IMR-90 (cell line): ENCODE measurements around the gene RASSF8. TPM values are rescaled to one million over a fixed set of nuclear protein-coding genes. Genes with fewer than 3 reads are reported as not detected.

Experiments used
- ATAC-seq: fragments of 200-7000 bp; cut with Tn5 transposase; 2 replicates; pipeline ENCODE4 v1.9.1; 2020; ENCODE audit warnings: low read depth, mild to moderate bottlenecking, moderate library complexity
- BruUV-seq: library from RNA; stranded (reverse); fragments of 400-500 nt; replicated peaks from 2 replicates; lab custom pipeline; 2021; lab: Mats Ljungman, UMichigan
- CTCF ChIA-PET: fragments of 300-600 bp; formaldehyde crosslinking; extraction: SDS; loops from one replicate; lab custom pipeline; 2021; ENCODE audit warnings: antibody characterized with exemption; lab: Yijun Ruan, JAX
- POLR2A ChIA-PET: fragments of 300-600 bp; sonication (Branson Sonifier 250); formaldehyde crosslinking; loops from one replicate; lab custom pipeline; 2022; ENCODE audit warnings: antibody characterized with exemption; ENCODE audit not compliant: unreplicated experiment; lab: Charles Lee
- DNase-seq: peaks from one replicate; pipeline ENCODE4 v3.0.0; 2013
- H2AFZ ChIP-seq: replicated peaks from 2 replicates; pipeline ENCODE3; 2013; ENCODE audit warnings: low read length, mild to moderate bottlenecking; ENCODE audit not compliant: poor library complexity
- H2AK5ac ChIP-seq: 2 replicates; pipeline ENCODE4 v1.6.1; 2013; ENCODE audit warnings: low read depth, low read length, inconsistent platforms
- H2AK9ac ChIP-seq: replicated peaks from 2 replicates; pipeline ENCODE3; 2013; ENCODE audit warnings: mild to moderate bottlenecking, low read depth, low read length, moderate library complexity; ENCODE audit not compliant: poor library complexity
- H2BK120ac ChIP-seq: 2 replicates; pipeline ENCODE4 v1.6.1; 2013; ENCODE audit warnings: low read depth, low read length, inconsistent platforms
- H2BK15ac ChIP-seq: 3 replicates; pipeline ENCODE4 v1.6.1; 2013; ENCODE audit warnings: low read depth, low read length, inconsistent platforms
- H2BK20ac ChIP-seq: 2 replicates; pipeline ENCODE4 v1.6.1; 2013; ENCODE audit warnings: low read depth, mild to moderate bottlenecking, inconsistent platforms, low read length, moderate library complexity
- H2BK5ac ChIP-seq: 2 replicates; pipeline ENCODE4 v1.6.1; 2013; ENCODE audit warnings: mild to moderate bottlenecking, low read depth, low read length, inconsistent platforms; ENCODE audit not compliant: poor library complexity, severe bottlenecking
- H3K14ac ChIP-seq: replicated peaks from 2 replicates; pipeline ENCODE4 v1.6.1; 2013; ENCODE audit warnings: low read depth, low read length, inconsistent platforms
- H3K18ac ChIP-seq: 2 replicates; pipeline ENCODE4 v1.6.1; 2013; ENCODE audit warnings: low read depth, low read length, control low read depth
- H3K23ac ChIP-seq: 2 replicates; pipeline ENCODE4 v1.6.1; 2013; ENCODE audit warnings: low read depth, low read length, inconsistent platforms
- H3K27ac ChIP-seq: 2 replicates; pipeline ENCODE4 v1.5.1; 2013; ENCODE audit warnings: mild to moderate bottlenecking, control low read depth, low read length; ENCODE audit not compliant: insufficient read depth
- H3K27me3 ChIP-seq: 2 replicates; pipeline ENCODE4 v1.6.1; 2013; ENCODE audit warnings: low read length; ENCODE audit not compliant: control insufficient read depth, insufficient read depth
- H3K36me3 ChIP-seq: 2 replicates; pipeline ENCODE4 v1.6.1; 2013; ENCODE audit warnings: low read length, mixed read lengths; ENCODE audit not compliant: control insufficient read depth, insufficient read depth
- H3K4ac ChIP-seq: 2 replicates; pipeline ENCODE4 v1.6.1; 2013; ENCODE audit warnings: low read depth, low read length, inconsistent platforms
- H3K4me1 ChIP-seq: 2 replicates; pipeline ENCODE4 v1.6.1; 2013; ENCODE audit warnings: low read length, mixed read lengths; ENCODE audit not compliant: control insufficient read depth, insufficient read depth
- H3K4me2 ChIP-seq: 2 replicates; pipeline ENCODE4 v1.6.1; 2013; ENCODE audit warnings: low read depth, mild to moderate bottlenecking, control low read depth, low read length, moderate library complexity
- H3K4me3 ChIP-seq: 2 replicates; pipeline ENCODE4 v1.5.1; 2013; ENCODE audit warnings: low read depth, mild to moderate bottlenecking, control low read depth, low read length, moderate library complexity; ENCODE audit not compliant: insufficient read depth
- H3K56ac ChIP-seq: 2 replicates; pipeline ENCODE4 v1.6.1; 2013; ENCODE audit warnings: low read length, inconsistent platforms; ENCODE audit not compliant: insufficient read depth; ENCODE audit errors: extremely low read depth
- H3K79me1 ChIP-seq, 2 experiments: 2 replicates each; pipeline ENCODE4 v1.6.1; 2013; ENCODE audit warnings: low read length in 2 of 2, inconsistent platforms in 1 of 2, low read depth in 1 of 2
- H3K9ac ChIP-seq: 2 replicates; pipeline ENCODE4 v1.6.1; 2013; ENCODE audit warnings: low read depth, low read length, control low read depth
- H3K9me1 ChIP-seq: 2 replicates; pipeline ENCODE4 v1.6.1; 2013; ENCODE audit warnings: low read length, inconsistent platforms; ENCODE audit not compliant: insufficient read depth
- H3K9me3 ChIP-seq: 2 replicates; pipeline ENCODE4 v1.6.1; 2013; ENCODE audit warnings: low read length; ENCODE audit not compliant: control insufficient read depth, insufficient read depth
- H4K20me1 ChIP-seq: 2 replicates; pipeline ENCODE4 v1.6.1; 2013; ENCODE audit warnings: low read length, inconsistent platforms; ENCODE audit not compliant: insufficient read depth
- H4K5ac ChIP-seq: 2 replicates; pipeline ENCODE4 v1.6.1; 2013; ENCODE audit warnings: mild to moderate bottlenecking, low read depth, low read length, control low read depth
- H4K8ac ChIP-seq, 2 experiments: 2 replicates each; pipeline ENCODE4 v1.6.1; 2013; ENCODE audit warnings: low read depth in 2 of 2, low read length in 2 of 2, control low read depth in 1 of 2, inconsistent platforms in 1 of 2
- H4K91ac ChIP-seq: 2 replicates; pipeline ENCODE4 v1.6.1; 2013; ENCODE audit warnings: low read depth, low read length, inconsistent platforms; ENCODE audit not compliant: insufficient read depth
- BHLHE40 ChIP-seq: fragments of 150-350 bp; IDR thresholded peaks from 2 replicates; pipeline ENCODE4 v1.6.1; 2016; ENCODE audit warnings: mild to moderate bottlenecking, low read depth, low read length
- CEBPB ChIP-seq: IDR thresholded peaks from 2 replicates; pipeline ENCODE4 v1.6.1; 2012; ENCODE audit warnings: low read depth, low read length, improper control_type of control experiment
- CHD1 ChIP-seq: IDR thresholded peaks from 2 replicates; pipeline ENCODE4 v1.6.1; 2012; ENCODE audit warnings: low read depth, low read length, improper control_type of control experiment
- CTCF ChIP-seq: conservative IDR thresholded peaks from 2 replicates; pipeline ENCODE4 v1.5.1; 2012; ENCODE audit warnings: mild to moderate bottlenecking, low read depth, low read length, improper control_type of control experiment
- ELK1 ChIP-seq: fragments of 150-350 bp; IDR thresholded peaks from 2 replicates; pipeline ENCODE4 v1.6.1; 2016; ENCODE audit warnings: low read depth, mild to moderate bottlenecking, low read length, moderate library complexity, borderline replicate concordance
- FOS ChIP-seq: fragments of 150-350 bp; IDR thresholded peaks from 2 replicates; pipeline ENCODE4 v1.6.1; 2016; ENCODE audit warnings: low read depth, low read length
- MAFK ChIP-seq: IDR thresholded peaks from 2 replicates; pipeline ENCODE4 v1.6.1; 2012; ENCODE audit warnings: low read depth, low read length, improper control_type of control experiment
- MAZ ChIP-seq: IDR thresholded peaks from 2 replicates; pipeline ENCODE4 v1.6.1; 2012; ENCODE audit warnings: low read depth, mild to moderate bottlenecking, low read length, improper control_type of control experiment, moderate library complexity, borderline replicate concordance
- MXI1 ChIP-seq: IDR thresholded peaks from 2 replicates; pipeline ENCODE4 v1.6.1; 2012; ENCODE audit warnings: low read depth, mild to moderate bottlenecking, low read length, moderate library complexity, borderline replicate concordance
- NFE2L2 ChIP-seq: fragments of 150-350 bp; IDR thresholded peaks from 2 replicates; pipeline ENCODE4 v1.6.1; 2016; ENCODE audit warnings: low read depth, mild to moderate bottlenecking, low read length
- POLR2A ChIP-seq: IDR thresholded peaks from 2 replicates; pipeline ENCODE4 v1.6.1; 2012; ENCODE audit warnings: mild to moderate bottlenecking, low read depth, low read length
- RAD21 ChIP-seq: IDR thresholded peaks from 2 replicates; pipeline ENCODE4 v1.6.1; 2012; ENCODE audit warnings: low read length, improper control_type of control experiment
- RCOR1 ChIP-seq: IDR thresholded peaks from 2 replicates; pipeline ENCODE4 v1.6.1; 2012; ENCODE audit warnings: mild to moderate bottlenecking, low read length, improper control_type of control experiment; ENCODE audit not compliant: insufficient replicate concordance
- RFX5 ChIP-seq: IDR thresholded peaks from 2 replicates; pipeline ENCODE4 v1.8.0; 2012; ENCODE audit warnings: low read depth, mild to moderate bottlenecking, low read length, moderate library complexity
- SMC3 ChIP-seq: fragments of 150-350 bp; IDR thresholded peaks from 2 replicates; pipeline ENCODE4 v1.6.1; 2016; ENCODE audit warnings: low read depth, mild to moderate bottlenecking, antibody characterized with exemption, low read length, moderate library complexity
- USF2 ChIP-seq: fragments of 150-350 bp; IDR thresholded peaks from 2 replicates; pipeline ENCODE4 v1.6.1; 2017; ENCODE audit warnings: mild to moderate bottlenecking, antibody characterized with exemption, low read length, low read depth
- WGBS, 2 experiments: methylation state at CpG; one replicate each; pipeline versions ENCODE4 v1.1.5 to v1.1.7; 2013; ENCODE audit warnings: missing lambda C conversion rate in 2 of 2; ENCODE audit not compliant: insufficient read length in 1 of 2; ENCODE audit errors: extremely low coverage in 2 of 2; 5-methylcytosine and 5-hydroxymethylcytosine counted together
- dilution Hi-C: fragments of 300-500 bp; cut with HindIII; formaldehyde crosslinking; loops from one replicate; pipeline ENCODE4 v1.14.3; 2018; ENCODE audit warnings: low sequenced_read_pairs; ENCODE audit not compliant: unreplicated experiment
- in situ Hi-C: fragments of 300-500 bp; cut with MboI; formaldehyde crosslinking; loops from 3 replicates; pipeline ENCODE4 v1.14.3; 2019; ENCODE audit warnings: low sequenced_read_pairs, inconsistent platforms, mixed read lengths
- intact Hi-C: fragments of 100-400 bp; cut with micrococcal nuclease; formaldehyde crosslinking; loops from 2 replicates; pipeline ENCODE4 v1.10.0; 2022
- polyA plus RNA-seq, 3 experiments: library from polyadenylated mRNA; depleted of rRNA; stranded (reverse); fragments of >200 nt; gene quantifications; 2 replicates each; pipeline ENCODE4 v1.2.3, GENCODE V29; 2012; ENCODE audit warnings: low replicate concordance in 1 of 3
- total RNA-seq: library from RNA; depleted of rRNA; stranded (reverse); fragments of >200 nt; gene quantifications from 2 replicates; pipeline ENCODE4 v1.2.3, GENCODE V29; 2012

RASSF8 gene
- total and polyA plus RNA-seq, 2 of the 4 experiments (the other 2 are of a cell fraction), result 10.8 to 50.5 TPM

- H2BK20ac ChIP-seq, result no peak overlapping the region
- DNase-seq, result no peak
- H2BK5ac ChIP-seq, result no peak overlapping the region
- H3K18ac ChIP-seq, result no peak overlapping the region
- H4K91ac ChIP-seq, result no peak overlapping the region
- H3K79me1 ChIP-seq, result peaks cover 22 to 53% of the 10 kb centered on the region in 2 experiments
- TF ChIP-seq FOS, result no peak
- TF ChIP-seq MAFK, result no peak
- TF ChIP-seq CEBPB, result no peak
- TF ChIP-seq NFE2L2, result no peak
- TF ChIP-seq RFX5, result no peak
- TF ChIP-seq BHLHE40, result no peak
- TF ChIP-seq CTCF, result no peak
- TF ChIP-seq CHD1, result no peak
- no peak for TF ChIP-seq MAZ
- no peak for TF ChIP-seq SMC3
- TF ChIP-seq ELK1, result no peak
- TF ChIP-seq POLR2A, result no peak
- no peak for TF ChIP-seq USF2
- TF ChIP-seq RCOR1, result no peak
- no peak for TF ChIP-seq MXI1
- TF ChIP-seq RAD21, result no peak
- intact Hi-C loops (loop anchor here (10.0 kb wide), 1 partner anchor 782 kb away; no protein-coding TSS in a partner anchor), dilution Hi-C loops (no loop called here), in situ Hi-C loops (loop anchor here (5.0 to 25.0 kb wide), 3 partner anchors 589 to 1039 kb away; no protein-coding TSS in a partner anchor)
- H3K23ac ChIP-seq, result no peak overlapping the region
- ChIA-PET POLR2A (no interaction called here), CTCF (no interaction called here)
- peaks cover 20% of the 10 kb centered on the region for H4K20me1 ChIP-seq
- H3K9ac ChIP-seq, result no peak overlapping the region
- no peak overlapping the region for H3K4ac ChIP-seq
- no peak overlapping the region for H3K14ac ChIP-seq
- peaks cover 9% of the 10 kb centered on the region; the same call in 1 of the 2 replicates for H3K9me1 ChIP-seq
- H2AK5ac ChIP-seq, result no peak overlapping the region
- ATAC-seq, result no peak
- H4K8ac ChIP-seq, result no peak overlapping the region
- H3K56ac ChIP-seq, result no peak overlapping the region
- no peak overlapping the region for H3K4me2 ChIP-seq
- H3K27ac ChIP-seq, result no peak overlapping the region
- no peak overlapping the region for H3K4me3 ChIP-seq
- peaks cover 9% of the 10 kb centered on the region for H3K4me1 ChIP-seq
- WGBS, 2 experiments, result no CpG with 5 or more reads among the region's 1 CpG
- no peak overlapping the region for H4K5ac ChIP-seq
- no peaks in the 10 kb centered on the region for H3K9me3 ChIP-seq
- BruUV-seq, result no TSS peak
- H2BK120ac ChIP-seq, result no peak overlapping the region
- H3K36me3 ChIP-seq, result no peaks in the 10 kb centered on the region
- H2AFZ ChIP-seq, result no peak overlapping the region
- no peaks in the 10 kb centered on the region for H3K27me3 ChIP-seq
- no peak overlapping the region for H2BK15ac ChIP-seq
- H2AK9ac ChIP-seq, result no peak overlapping the region
Observed at GRCh38 chr12:26026713-26027112, 68.2 kb downstream of the RASSF8 start.
